ENCODE data around the gene PDE4D.

DNA sequence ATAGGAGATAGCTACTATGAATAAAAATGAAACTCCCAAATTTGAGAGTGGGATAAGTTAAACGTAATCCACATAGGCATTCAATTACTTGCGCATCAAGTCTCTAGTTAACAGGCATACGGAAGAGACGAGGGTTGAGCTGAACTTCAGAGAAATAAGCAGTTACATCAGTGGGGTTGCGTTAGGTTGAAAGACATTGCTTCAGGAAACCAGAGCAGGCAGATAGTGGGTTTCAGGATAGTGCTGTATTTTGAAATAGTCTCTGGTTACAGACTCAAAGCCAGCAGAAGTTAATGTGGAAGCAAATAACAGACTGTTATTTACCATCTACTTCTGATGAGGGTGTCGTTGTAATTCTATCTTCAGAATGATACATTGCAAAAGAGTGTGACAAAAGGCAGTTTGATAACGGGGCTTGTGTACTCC is 533.4 kb downstream of the PDE4D start:
- TF ChIP-seq CTCF (IDR thresholded peaks at IDR 0.05) (no peak), POLR2A (IDR thresholded peaks at IDR 0.05) (no peak)

Data from esophagus squamous epithelium (tissue), 4 donors.